ENCODE data around the gene TXNDC12.
"Not testable (repeated sequence)": the region's sequence is repeated elsewhere in the genome, so short reads cannot be mapped to it uniquely, and the experiment has no call there.

Gene TXNDC12

GRCh38 chr1:52045666-52046195, 9.3 kb downstream of the TXNDC12 start:
- DNase-seq (ENCODE audit: low read depth): not testable (repeated sequence)

DNA sequence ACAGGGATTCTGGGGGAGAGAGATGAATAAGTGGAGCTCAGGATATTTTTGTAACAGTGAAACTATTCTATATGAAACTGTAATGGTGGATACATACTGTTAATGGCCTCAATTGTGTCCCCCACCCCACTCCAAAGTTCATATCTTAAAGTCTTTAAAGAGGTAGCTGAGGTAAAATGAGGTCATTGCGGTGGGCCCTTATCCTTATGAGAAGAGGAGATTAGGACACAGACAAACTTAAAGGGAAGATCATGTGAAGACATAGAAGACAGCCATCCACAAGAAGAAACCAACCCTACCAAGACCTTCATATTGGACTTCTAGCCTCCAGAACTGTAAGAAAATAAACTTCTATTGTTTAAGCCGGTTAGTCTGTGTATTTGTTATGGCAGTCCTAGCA, 9.8 kb downstream of the TXNDC12 start:
- no peak for DNase-seq (ENCODE audit: low read depth)

- DNase-seq (ENCODE audit: low read depth): no peak
Measured at GRCh38 chr1:52041551-52042185, 13.3 kb downstream of the TXNDC12 start.

DNA sequence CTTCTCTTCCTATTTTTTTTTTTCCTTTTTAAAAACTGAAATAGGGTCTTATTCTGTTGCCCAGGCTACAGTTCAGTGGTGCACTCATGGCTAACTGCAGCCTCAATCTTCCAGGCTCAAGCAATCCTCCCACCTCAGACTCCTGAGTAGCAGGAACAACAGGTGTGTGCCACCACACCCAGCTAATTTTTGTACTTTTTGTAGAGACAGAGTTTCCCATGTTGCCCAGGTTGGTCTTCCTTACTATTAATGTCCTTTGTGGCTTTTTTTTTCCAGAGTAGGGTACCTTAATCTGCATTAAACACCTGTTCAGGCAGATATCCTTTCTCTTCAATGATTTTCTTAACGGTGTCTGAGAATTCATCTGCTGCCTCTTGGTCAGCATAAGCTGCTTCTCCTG, 17.1 kb downstream of the TXNDC12 start:
- DNase-seq (ENCODE audit: low read depth): no peak

GRCh38 chr1:52037402-52037814, 17.6 kb downstream of the TXNDC12 start:
- no peak for DNase-seq (ENCODE audit: low read depth)

- DNase-seq (ENCODE audit: low read depth): no peak
Measured at GRCh38 chr1:52034050-52034384, 21.0 kb downstream of the TXNDC12 start.

DNA sequence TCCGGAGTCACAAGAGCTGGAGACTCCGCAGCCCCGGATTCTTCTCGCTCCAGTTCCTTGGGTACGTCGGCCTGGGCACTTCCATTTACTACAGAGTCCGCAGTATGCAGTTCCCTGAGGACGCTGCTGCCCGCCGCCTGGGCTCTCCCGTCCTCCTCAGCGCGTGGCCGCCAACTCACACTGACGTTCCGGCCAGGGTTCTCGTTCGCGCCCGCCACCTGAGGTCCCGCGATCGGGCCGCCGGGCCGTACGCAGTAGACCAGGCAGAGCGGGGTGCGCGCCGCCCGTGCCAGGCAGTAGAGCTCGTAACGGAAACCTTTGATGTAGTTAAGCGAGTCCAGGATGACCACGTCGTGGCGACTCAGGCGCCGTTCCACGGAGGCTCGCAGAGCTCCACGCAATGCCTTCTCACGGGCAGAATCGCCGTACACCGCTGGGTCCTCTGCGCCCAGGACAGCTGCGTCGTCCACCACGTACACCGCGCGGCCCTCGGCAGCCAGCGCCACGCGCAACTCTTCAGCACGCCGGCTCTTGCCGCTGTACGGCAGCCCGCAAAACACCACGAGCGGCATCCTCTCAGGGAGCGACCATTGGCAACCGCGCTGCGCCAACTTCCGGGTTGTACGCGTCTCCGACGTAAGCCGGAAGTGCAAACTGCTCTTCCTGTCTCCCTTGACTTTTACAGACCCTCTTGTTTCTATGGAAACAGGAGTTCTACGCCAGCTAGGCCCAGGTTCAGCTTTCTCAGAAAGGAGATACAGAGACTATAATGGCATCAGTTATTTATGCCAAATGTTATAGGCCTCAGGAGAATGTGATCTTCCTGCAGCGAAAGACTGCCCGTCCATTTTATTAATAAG, 21.6 kb downstream of the TXNDC12 start, which contains the start of gene KTI12:
Gene KTI12, minus strand, starts transcription at position 621 of the 860 bp plus-strand sequence. Its CDS starts 49 bp downstream, at position 572.
- no peak for DNase-seq (ENCODE audit: low read depth)

DNA sequence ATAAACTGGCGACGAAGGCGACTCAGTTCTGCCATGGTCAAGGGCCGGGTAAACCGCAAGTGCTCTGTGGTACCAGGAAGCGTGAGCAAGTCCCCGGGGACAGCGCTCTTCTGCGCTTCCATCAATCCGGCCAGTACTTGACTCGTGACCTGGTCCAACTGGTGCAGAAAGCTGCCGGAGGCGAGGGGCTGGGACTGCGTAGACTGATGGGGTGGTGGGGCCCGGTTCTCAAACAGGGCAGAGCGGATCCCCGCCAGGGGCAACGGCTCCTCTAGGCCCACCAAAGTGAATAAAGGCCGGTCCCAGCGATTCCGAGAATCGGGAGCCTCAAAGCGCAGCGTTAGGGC, 22.2 kb downstream of the TXNDC12 start:
- DNase-seq (ENCODE audit: low read depth): no peak

GRCh38 chr1:52032124-52032784, 22.7 kb downstream of the TXNDC12 start:
- DNase-seq (ENCODE audit: low read depth): no peak

GRCh38 chr1:52028839-52029238, 26.2 kb downstream of the TXNDC12 start:
- not testable (repeated sequence) for DNase-seq (ENCODE audit: low read depth)

- no peak for DNase-seq (ENCODE audit: low read depth)
Measured at GRCh38 chr1:52028328-52028727, 26.7 kb downstream of the TXNDC12 start.

DNA sequence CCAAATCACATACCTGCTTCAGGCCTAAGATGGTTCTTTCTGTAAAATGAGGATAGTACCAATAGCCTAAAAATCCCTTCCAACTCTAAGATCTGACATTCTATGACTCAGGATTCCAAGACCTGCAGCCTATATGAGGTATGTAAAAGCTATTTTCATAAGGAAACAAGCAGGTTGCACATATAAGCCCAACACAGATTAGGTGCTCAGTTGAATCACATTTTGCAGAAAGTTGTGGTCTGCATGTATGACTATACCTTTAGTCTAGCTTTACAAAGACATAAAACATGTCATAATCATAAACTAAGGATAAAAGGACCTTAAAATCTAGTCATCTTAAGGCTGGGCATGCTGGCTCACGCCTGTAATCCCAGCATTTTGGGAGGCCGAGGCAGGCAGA, 28.7 kb downstream of the TXNDC12 start:
- DNase-seq (ENCODE audit: low read depth): no peak

GRCh38 chr1:52022133-52022532, 32.9 kb downstream of the TXNDC12 start:
- no peak for DNase-seq (ENCODE audit: low read depth)

GRCh38 chr1:52008071-52008809, 46.8 kb downstream of the TXNDC12 start:
- no peak for DNase-seq (ENCODE audit: low read depth)

GRCh38 chr1:52007215-52008002, 47.6 kb downstream of the TXNDC12 start:
- DNase-seq (ENCODE audit: low read depth): no peak

DNA sequence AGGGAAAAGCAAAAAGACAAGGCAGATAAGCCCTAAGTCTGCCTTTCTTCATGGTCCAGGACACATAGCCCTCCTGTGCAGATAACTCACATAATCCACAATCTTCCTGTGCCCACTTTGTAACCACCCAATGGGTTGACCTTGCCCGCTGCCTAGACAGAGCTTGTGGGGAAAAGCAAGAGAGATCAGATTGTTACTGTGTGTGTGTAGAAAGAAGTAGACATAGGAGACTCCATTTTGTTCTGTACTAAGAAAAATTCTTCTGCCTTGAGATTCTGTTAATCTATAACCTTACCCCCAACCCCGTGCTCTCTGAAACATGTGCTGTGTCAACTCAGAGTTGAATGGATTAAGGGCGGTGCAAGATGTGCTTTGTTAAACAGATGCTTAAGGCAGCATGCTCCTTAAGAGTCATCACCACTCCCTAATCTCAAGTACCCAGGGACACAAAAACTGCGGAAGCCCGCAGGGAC, 48.9 kb downstream of the TXNDC12 start:
- not testable (repeated sequence) for DNase-seq (ENCODE audit: low read depth)

- peak; percentile 86 for DNase-seq (ENCODE audit: low read depth)
Measured at GRCh38 chr1:52005548-52005947, 49.4 kb downstream of the TXNDC12 start.

- no peak for DNase-seq (ENCODE audit: low read depth)
Measured at GRCh38 chr1:52003877-52004276, 51.1 kb downstream of the TXNDC12 start.

DNA sequence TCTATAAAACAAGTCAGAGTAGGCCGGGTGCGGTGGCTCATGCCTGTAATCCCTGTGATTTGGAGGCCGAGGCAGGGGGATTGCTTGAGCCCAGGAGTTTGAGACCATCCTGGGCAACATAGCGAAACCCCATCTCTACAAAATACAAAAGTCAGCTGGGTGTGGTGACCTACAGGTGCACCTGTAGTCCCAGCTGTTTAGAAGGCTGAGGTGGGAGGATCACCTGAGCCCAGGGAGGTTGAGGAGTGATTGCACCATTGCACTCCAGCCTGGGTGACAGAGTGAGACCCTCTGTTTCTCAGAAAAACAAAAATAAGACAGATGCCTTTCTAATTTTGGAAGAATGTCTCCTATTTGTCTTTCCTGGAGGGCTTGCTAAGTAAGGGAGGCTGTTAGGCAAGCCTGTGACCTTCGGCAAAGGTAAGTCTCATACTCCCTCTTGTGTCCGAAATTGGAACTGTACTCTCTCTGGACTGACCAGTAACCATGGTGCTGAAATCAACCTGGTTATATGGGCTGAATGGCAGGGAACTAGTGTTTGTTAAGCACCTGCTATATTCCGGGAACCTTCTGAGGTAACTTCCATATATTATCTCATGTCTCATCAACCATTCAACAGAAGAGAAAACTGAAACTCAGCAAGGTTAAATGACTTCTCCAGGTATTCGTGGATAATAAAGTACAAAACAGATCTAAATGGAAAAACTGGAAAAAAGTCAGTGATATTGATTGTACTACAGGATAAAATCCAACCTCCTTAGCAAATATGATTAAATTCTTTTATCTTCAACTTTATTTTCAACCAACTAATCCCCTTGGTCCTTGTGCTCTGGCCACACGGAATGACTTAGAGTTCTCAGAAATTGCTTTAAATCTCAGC, 52.7 kb downstream of the TXNDC12 start:
- peak; percentile 86 for DNase-seq (ENCODE audit: low read depth)

GRCh38 chr1:51998701-51999100, 56.3 kb downstream of the TXNDC12 start:
- DNase-seq (ENCODE audit: low read depth): no peak

All from non-pigmented ciliary epithelial cell (primary cell).